GM21390 (cell line): ENCODE results near the gene MRPS35.

Source experiments
- ATAC-seq: cut with Tn5 transposase; IDR thresholded peaks from one replicate; pipeline ENCODE4 v1.9.1; 2021; ENCODE audit not compliant: unreplicated experiment

MRPS35 gene

DNA sequence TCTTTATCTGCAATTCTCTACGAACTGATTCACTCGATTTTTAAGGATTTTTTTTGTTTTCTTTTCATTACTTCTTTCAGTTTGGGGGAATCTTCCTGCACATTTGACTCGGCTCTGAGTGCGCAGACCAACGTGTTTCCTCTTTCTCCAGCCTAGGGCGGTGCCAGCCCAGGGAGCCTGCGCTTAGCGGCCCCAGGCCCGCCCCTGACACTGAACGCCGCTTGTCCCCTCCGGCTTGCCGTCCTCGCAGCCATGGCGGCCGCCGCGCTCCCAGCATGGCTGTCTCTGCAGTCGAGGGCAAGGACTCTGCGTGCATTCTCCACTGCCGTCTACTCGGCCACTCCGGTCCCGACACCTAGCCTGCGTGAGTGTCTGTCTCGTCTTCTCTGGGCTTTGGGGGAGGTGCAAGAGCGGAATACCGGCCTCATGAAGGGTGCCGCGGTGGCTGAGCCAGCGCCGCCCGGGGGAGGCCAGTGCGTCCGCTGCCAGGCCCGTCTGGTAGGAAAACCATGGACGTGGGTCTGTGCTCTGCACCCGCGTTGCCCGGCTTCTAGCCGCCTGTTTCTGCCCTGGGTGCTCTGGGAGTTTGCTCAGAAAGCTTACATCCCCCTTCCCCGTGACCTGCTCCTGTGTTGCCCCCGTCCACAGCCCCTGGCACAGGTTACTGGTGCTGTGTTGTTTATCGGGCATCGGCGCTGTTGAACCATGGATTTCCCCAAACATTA, at the start of gene MRPS35:
TSS of gene MRPS35 (plus strand) at position 241 of the 725 bp plus-strand sequence. CDS start at position 253, 12 bp downstream.
- peak; percentile 96 for ATAC-seq

- ATAC-seq = no peak
Measured at GRCh38 chr12:27665704-27666103, 44.9 kb upstream of the MRPS35 start.

GRCh38 chr12:27666510-27666909, 44.1 kb upstream of the MRPS35 start:
- ATAC-seq = no peak

DNA sequence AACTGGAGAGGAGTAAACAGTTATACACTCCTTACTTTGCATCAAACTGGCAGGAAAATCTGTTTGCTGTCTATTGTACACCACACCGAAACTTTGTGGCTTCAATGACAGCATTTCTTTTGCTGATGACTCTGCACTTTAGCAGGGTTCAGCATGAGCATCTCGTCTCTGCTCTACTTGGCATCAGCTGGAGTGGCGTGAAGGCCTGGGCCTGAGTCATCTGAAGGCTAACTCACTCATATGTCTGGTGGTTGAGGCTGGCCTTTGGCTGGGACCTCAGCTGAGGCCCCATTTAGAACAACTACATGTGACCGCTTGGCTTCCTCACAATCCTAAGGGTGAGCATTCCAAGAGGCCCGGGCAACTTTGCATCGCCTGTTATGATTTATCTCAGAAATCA, 43.1 kb upstream of the MRPS35 start:
- no peak for ATAC-seq

- no peak for ATAC-seq
Measured at GRCh38 chr12:27672051-27672450, 38.6 kb upstream of the MRPS35 start.

GRCh38 chr12:27672643-27673042, 38.0 kb upstream of the MRPS35 start:
- no peak for ATAC-seq

DNA sequence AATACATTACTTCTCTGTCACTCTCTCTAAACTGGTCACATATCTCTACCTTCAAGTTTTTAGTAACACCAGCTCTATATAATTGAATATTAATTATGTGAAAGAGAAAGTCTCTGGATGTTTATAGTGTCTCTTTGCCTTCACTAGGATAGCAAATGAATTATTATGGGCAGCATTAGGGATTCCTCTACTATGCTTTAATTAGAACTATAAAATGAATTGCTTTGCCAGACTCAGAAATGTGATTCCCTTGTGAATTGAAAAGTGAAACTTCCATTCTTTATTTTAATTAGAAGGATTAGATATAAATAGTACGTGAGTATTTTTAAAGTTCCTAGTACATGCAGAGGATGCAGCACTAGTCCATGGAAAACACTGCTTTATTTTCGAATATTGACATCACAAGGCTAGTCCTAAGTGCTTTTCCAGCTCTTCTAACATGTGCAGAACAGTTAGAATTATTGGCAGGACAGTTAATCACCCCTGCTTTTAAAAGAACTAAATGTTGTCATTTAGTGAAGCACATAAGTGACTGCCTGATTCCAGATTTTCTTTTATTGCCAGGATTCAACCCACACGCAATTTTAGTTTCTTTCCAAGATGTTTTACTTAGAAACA, 37.4 kb upstream of the MRPS35 start:
- no peak for ATAC-seq

GRCh38 chr12:27674989-27675388, 35.6 kb upstream of the MRPS35 start:
- no peak for ATAC-seq

DNA sequence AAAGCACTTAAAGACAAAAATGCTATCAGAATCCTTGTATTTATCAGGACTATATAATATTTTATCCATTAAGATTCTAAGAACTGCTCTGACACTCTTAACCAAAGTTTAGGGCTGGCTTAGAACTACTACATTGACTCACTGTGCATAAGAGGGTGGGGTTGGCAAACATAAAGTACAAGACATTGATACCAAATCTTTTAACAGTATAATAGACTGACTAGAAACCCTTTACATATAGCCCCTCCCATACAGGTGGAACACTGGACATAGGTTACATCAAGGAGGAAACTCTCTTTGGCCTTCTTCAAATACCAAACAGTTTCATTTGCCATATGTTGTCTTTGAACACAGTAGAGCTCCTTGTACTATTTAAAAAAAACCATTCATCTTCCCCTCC, 30.0 kb upstream of the MRPS35 start:
- ATAC-seq = no peak

DNA sequence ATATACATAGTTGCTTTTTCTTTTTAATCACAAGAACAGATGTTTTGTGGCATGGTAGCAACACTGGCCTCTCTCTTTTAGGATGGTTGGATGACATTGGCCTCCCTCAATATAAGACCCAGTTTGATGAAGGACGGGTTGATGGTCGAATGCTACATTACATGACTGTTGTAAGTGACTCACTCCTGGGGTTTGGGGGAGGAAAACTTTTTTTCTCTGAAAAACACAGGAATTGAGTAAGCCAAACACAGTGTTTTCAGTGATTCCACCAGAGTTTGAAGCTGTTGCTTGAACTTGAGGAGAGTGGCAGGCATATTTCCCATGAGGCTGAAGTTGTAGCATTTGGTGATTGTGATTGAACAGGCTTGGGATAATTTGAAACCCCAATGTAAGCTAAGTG, 28.1 kb upstream of the MRPS35 start:
- no peak for ATAC-seq

DNA sequence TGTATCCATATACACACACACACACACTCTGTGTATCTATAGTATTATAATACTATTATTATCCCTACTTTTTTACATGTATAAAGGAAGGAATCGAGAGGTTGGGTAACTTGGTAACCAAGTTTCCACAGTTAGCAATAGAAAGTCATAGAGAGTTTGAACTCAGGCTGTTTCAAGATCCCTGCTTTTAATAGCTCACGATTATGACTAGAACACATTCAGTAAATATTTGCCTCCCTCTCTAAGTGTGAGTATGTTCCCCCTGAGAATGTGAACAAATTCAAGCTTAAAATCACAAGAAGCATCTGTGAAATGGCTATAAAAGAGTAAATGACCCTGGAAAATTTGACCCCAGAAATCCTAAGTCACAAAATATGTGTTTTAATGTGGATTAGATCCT, 25.4 kb upstream of the MRPS35 start:
- no peak for ATAC-seq

DNA sequence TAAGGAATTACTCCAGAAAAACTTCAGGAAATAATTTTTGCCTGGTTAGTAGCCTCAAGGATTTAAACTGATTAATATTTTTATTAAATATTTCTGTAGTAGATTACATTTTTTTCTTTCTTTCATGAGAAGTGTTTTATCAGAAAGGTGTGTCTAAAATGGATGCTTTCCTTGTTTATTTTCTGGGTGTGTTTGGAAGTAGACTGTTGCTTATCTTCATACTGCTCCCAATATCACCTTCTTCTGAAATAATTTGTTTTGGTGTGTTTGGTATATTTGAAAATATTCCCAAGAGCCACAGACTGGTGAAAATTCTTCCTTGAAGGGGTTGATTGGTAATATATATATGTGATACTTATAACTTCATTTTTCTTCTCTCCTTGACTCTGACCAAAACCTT, 24.5 kb upstream of the MRPS35 start:
- ATAC-seq = no peak

GRCh38 chr12:27688671-27689070, 22.0 kb upstream of the MRPS35 start:
- no peak for ATAC-seq

DNA sequence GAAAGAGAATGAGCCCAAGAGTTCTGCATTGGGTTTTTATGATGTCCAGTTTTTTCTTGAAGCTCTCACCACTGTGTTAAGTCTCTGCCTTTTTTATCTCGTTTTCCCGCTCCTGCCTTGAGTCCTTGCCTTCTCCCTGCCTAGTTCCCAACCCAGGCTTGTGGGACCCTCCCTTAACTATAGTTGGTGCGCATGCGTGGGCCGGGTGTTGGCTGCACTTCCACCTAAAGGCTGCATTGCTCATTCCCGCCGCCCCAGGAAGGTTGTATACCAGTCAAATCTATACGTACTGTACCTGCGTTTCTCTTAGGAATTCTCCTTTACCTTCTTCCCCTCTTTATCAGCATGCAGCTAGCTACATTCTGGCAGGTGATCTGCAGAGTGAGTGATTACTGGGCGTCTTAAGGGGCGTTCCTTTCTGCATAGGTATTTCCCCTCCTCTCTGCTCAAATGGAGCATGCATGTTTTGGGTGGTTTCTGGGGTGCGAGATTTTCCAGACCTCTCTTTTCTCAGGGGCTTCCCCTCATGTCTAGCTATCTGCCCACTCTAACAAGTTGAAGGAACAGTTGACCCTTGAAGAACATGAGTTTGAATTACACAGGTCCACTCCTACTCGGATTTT, 21.0 kb upstream of the MRPS35 start:
- no peak for ATAC-seq

DNA sequence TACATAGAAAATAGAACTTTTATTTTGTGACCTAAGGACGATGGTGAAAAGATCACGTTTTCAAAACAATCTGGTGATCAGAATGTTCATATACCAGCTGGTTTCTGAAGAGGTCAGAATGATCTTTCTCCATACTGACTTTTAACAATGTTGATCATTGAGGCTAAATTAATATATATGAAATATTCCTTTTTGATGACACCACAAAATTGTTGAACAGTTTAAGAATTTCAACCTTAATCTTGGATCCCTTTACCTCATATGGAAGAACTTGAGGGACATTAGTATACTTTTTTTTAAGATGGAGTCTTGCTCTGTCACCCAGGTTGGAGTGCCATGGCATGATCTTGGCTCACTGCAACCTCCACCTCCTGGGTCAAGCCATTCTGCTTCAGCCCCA, 17.2 kb upstream of the MRPS35 start:
- no peak for ATAC-seq

- ATAC-seq = no peak
Measured at GRCh38 chr12:27695556-27696292, 14.9 kb upstream of the MRPS35 start.

GRCh38 chr12:27696293-27696652, 14.4 kb upstream of the MRPS35 start, which contains the start of gene REP15:
Gene REP15, plus strand, starts transcription at chr12:27696447. Its CDS starts 116 bp downstream, at chr12:27696563.
- ATAC-seq = no peak

DNA sequence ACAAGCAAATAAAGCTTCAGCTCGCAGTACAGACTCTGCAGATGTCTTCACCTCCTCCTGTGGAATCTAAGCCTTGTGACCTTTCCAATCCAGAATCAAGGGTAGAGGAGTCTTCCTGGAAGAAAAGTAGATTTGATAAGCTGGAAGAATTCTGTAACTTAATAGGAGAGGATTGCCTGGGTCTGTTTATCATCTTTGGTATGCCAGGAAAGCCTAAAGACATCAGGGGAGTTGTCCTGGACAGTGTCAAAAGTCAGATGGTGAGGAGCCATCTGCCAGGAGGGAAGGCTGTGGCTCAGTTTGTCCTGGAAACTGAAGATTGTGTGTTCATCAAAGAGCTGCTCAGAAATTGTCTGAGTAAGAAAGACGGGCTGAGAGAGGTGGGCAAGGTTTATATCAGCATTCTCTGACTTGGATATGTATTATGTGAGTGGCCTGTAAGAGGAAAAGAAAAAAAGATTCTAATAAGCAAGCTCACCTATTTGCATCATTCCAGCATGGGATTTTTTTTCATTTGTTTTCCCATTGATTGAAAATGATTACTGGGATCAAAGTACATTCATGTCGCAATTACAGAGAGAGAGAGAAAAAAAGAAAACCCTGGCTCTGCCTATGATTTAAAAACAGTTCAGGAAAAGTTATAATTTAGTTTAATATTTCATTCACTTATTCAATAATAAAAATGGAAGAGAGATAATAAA, 13.6 kb upstream of the MRPS35 start:
- ATAC-seq = no peak

- ATAC-seq = peak; percentile 96
Measured at GRCh38 chr12:27703720-27704452, 6.7 kb upstream of the MRPS35 start.

DNA sequence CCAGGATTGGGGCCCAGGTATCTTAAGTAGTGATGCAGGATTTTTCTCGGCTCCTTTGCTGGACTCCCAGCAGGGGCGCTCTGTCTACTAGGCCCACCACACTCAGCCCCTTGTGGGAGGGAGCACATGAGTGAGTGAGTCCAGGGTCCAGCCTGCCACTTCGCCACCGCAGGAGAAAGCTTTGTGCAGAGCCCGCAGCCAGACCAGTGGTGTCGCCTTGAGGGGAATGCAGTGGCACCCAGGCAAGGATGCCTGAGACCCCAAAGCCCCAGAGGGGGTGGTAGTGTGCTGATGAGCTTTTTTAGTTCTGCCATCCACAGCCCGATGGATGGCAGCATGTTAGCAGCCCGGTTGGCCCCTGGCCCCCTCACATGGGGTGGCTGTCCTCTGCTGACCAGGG, 5.4 kb upstream of the MRPS35 start:
- ATAC-seq = no peak
